ENCODE data around the gene IGF2BP1.

The IGF2BP1 gene

DNA sequence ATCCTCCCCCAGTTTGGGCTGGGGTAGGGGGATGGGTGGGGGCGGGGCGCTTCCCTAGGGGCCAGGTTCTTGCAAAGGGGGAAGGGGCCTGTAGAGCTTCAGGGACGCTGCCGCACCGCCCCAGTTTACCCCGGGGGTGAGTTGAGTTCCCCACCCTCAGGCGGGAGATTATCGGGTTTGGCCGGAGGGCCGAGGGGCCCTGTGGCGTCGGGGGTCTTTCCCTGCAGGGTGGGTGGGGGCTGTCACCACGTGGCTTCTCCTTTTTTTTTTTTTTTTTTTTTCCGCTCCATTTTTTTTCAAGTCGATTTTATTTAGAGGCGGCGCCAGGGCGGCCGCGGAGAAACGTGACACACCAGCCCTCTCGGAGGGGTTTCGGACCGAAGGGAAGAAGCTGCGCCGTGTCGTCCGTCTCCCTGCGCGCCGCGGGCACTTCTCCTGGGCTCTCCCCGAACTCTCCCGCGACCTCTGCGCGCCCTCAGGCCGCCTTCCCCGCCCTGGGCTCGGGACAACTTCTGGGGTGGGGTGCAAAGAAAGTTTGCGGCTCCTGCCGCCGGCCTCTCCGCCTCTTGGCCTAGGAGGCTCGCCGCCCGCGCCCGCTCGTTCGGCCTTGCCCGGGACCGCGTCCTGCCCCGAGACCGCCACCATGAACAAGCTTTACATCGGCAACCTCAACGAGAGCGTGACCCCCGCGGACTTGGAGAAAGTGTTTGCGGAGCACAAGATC, at the start of gene IGF2BP1:
Gene IGF2BP1 (plus strand): TSS at position 283 of the 724 bp plus-strand sequence. CDS start 361 bp downstream, at position 644.
- DNase-seq: peak; percentile 66

DNA sequence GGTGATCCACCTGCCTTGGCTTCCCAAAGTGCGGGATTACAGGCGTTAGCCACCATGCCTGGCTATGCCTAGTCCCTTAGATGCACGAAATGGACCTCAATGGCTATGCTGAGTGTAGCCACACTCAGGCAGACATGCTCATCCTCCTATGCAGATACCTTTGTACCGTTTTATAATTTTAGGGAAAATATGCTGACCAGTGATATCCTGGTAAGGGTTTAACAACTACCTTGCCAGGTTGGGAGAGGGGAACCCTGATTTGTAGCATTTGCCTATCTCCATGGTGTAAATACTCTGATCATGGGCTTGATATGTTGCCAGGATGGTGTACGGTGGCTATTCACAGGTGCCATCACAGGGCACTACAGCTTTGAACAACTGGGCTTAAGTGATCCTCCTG, 45.6 kb upstream of the IGF2BP1 start:
- no peak for DNase-seq

DNA sequence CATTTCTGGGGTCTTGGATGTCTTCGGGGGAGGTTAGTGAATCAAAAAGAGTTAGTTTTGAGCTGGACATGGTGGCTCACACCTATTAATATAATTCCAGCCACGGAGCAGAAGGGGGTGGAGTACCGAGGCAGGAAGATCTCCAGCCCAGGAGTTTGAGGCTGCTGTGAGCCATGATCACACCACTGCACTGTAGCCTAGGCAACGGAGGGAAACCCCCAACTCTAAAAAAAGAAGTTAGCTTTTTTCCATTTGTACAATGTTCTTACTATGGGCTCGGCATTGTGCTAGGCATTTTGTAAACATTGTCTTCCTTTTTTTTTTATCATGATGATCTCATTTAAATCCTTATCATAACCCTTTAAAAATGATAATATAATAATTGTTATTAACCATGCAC, 44.3 kb upstream of the IGF2BP1 start:
- DNase-seq: no peak

DNA sequence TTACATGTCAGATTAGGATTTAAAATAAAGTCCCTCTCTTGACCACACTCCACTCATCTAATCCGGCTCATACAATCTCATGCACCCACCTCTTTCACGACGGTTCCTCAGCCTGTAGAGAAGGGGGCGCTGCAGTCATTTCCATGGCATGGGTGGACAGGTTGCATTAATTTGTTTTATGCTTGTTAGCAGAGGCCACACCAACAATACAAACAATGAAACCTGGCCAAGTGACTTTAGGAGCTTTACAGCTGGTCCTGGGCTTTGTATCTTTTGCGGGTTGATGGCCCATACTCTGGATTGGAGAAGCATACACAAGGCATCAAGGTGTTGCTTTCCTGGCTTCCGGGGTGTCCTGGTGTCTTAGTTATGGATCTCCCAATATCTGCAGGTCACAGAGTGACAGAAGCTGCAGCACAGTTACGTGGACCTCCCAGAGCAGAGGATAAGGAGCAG, 42.9 kb upstream of the IGF2BP1 start:
- no peak for DNase-seq

DNA sequence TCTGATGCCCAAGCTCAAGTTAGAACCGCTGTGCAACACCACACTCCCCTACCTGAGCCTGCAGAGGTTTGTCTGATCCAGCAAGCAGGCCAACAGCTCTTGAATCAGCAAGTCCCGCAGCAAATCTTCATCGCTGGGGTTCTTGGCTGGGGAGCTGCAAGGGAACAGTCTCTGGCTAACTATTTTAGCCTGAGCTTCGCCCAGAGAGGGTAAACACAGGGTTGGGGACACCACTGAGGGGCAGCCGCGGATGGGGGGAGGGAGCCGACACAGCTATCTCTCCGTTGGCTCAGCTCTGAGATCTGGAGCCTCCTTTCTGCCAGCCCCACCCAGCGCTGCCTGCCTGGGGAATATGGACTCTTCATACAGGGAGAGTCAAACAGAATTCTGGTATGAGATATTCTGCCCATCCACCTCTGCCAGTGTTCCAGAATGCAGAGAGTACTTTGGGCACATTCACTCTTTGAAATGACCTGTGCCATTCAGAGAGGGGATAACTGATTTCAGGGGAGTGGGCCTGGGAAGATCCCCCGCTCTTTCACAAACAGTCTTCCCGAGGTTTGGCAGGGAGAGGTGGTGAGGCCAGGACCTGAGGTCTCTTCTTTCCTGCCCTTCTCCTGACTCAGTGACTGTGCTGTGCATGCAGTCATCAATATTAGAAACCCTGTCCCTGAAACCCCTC, 36.2 kb upstream of the IGF2BP1 start:
- DNase-seq: no peak

DNA sequence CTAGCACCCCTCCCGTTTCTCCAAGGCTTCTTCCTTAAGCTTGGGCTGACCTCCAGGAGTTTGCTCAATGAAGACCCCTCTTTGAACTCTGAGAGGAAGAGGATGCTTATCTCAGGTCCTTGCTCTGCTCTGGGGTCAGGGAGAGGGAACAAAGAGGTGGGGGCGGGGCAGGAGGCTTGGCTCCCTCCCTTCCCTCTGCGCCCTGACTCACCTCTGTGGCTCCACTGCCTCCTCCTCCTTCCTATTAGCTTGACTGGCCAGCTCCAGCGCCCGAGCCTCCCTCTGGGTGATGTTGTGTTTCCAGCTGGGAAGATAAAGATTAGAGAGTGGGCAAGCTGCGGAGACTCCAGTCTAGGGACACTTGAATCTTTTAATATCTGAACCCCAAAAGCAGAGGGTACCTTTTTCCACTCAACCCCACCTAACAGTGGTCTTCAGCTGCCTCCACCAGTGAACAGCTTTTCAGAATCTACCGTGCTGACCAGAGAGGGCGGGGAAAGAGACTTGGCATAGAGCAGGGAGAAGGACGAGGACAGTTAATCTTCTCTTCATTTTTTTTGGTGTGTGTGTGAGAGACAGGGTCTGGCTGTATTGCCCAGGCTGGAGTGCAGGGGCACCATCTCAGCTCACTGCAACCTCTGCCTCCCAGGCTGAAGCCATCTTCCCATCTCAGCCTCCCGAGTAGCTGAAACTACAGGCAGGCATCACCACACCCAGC, 35.5 kb upstream of the IGF2BP1 start:
- no peak for DNase-seq

DNA sequence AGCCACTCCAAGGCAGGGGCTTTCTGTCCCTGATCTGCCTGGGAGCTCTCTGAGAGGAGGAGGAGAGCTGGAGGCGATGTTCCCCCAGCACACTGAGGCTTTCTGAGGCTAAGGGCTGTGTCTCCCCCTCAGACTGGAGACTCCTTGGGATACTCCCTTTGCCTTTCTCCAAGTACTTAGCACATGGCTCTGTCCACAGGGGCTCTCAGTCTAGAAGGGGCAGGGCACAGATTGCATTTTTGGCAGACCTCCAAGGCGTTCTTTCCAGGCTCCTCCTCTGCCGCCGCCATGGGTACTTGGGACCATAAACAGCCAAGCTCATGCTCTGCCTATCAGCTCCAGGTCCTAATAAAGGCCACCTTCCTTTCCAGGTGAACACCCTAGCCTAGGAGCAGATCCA, 27.0 kb upstream of the IGF2BP1 start:
- DNase-seq: no peak

DNA sequence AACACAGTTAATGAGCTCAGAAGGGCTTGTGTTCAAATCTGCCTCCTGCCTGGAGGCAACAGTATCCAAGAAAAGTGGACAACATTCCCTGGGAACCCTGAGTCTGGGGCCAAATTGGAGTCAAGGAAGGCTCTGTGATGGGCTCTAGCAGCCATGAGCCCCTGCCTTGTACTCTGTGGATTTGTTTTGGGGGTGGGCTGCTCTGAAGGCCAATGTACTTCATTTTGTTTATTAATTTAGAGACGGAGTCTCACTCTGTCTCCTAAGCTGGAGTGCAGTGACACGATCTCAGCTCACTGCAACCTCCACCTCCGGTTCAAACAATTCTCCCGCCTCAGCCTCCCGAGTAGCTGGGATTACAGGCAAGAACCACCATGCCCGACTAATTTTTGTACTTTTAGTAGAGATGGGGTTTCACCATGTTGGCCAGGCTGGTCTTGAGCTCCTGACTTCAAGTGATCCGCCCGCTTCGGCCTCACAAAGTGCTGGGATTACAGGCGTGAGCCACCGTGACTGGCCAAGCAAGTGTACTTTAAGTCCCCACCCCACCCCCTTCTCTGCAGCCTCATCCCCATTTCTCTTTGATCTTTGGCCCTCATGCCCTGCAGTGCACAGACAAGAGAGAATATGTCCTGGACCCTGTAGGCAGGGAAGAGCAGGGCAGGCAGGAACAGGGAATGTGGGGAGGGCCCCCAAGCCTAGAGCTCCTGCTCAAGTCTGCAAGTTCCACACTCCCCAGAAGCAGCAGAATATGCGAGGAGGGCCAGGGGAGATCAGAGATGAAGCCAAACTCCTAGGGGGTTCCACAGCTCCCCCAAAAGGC, 26.1 kb upstream of the IGF2BP1 start:
- DNase-seq: no peak

DNA sequence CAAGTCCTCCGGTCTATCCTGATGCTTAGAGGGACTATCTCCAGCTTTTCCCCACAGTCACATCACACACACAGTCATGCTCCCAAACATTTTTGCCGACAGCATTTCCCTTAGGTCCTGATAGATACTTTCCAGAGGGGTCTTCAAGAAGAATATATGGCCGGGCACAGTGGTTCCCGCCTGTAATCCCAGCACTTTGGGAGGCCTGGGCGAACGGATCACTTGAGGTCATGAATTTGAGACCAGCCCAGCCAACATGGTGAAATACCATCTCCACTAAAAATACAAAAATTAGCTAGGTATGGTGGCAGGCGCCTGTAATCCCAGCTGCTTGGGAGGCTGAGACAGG, 24.5 kb upstream of the IGF2BP1 start:
- DNase-seq: no peak

DNA sequence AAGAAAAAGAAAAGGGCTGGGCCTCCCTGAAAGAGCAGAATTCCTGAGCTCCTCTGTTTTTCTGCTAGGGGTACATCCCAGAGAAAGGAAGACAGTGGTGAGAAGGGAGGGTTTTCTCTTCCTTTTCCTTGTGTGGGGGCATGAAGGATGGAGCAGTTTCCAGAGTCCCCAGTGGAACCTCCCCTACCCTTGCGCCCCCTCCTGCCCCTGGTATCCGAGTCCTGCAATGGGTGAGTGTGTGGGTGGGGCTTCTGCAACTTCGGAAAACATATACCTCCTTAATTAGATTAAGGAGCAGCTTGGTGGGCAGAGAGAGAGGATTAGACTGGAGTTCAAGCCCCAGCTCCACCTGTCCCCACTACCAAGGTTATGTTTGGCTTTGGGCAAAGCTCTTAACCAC, 23.4 kb upstream of the IGF2BP1 start:
- DNase-seq: no peak

DNA sequence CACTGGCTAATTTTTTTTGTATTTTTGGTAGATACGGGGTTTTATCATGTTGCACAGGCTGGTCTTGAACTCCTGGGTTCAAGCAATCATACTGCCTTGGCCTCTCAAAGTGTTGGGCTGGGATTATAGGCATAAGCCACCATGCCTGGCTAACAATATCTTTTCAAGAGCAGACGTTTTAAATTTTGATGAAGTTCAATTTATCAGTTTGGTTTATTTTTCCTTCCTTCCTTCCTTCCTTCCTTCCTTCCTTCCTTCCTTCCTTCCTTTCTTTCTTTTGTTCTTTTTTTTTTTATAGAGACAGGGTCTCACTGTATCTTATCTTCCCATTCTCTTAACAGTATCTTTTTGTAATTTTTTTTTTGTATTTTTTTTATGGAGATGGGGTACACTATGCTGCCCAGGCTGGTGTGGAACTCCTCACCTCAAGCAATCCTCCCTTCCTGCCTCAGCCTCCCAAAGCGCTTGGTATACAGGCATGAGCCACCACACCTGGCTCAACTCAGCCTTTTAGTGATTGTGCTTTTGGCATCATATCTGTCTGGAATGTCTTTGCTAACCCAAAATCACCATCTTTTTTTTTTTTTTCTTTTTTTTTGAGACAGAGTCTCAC, 15.2 kb upstream of the IGF2BP1 start:
- DNase-seq: no peak

DNA sequence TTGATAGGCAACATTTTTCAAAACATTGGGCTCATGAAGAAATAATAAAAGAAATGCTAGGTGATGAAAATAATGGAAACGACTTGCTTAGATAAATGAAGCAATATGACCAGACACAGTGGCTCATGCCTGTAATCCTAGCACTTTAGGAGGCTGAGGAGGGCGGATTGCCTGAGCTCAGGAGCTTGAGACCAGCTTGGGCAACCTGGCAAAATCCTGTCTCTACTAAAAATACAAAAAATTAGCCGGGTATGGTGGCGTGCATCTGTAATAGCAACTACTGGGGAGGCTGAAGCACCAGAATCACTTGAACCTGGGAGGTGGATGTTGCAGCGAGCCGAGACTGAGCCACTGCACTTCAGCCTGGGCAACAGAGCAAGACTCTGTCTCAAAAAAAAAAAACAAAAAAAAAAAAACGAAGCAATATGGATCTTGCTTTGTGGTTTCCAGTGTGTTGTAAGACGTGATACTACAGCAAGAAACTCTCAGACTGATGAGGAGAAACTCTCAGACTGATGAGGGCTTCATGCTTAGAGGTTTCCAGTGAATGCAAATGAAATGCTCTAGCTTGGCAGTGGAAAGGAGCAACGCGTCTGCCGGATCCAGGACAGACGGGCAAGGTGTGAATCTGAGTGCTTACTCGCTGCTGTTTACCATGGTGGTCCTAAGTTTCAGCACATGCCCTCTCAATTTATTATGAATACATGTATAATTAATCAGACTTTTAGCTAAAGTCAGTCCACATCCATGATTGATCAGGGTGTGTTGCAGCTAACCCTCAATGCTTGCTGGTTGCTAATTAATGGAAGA, 11.5 kb upstream of the IGF2BP1 start:
- peak; percentile 42 for DNase-seq

DNA sequence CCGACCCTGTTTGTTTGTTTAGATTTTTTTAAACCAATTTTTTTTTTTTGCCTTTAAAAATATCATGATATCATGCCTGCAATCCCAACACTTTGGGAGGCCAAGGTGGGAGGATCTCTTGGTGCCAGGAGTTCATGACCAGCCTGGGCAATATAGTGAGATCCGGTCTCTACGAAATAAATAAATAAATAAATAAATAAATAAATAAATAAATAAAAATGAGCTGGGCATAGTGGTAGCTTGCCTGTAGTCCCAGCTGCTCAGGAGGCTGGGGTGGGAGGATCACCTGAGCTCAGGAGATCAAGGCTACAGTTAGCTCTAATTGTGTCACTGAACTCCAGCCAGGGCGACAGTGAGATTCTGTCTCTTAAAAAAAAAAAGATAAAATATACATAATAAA, 8.1 kb upstream of the IGF2BP1 start:
- DNase-seq: no peak

DNA sequence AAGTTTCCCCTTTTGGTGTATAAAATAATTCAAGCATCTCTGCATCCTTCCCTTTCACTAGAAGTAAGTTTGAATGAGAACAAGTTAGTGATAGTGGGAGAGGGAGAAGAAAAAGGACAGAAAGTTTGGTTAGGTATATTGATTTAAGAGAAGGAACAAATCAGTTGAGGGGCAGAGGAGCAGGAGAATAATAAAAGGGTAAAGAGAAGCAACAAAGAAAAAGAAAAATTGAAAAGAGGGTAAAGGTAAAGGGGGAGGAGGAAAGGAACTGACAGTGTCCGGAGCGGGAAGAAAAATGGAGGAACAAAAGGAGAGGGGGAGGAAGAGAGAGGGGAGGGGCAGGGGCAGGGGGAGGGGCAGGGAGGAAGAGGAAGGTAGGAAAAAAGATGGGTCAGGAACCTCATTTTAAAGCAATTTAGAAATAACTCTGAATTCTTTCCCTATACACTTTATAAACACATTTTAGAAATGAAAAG, 6.3 kb upstream of the IGF2BP1 start:
- no peak for DNase-seq

DNA sequence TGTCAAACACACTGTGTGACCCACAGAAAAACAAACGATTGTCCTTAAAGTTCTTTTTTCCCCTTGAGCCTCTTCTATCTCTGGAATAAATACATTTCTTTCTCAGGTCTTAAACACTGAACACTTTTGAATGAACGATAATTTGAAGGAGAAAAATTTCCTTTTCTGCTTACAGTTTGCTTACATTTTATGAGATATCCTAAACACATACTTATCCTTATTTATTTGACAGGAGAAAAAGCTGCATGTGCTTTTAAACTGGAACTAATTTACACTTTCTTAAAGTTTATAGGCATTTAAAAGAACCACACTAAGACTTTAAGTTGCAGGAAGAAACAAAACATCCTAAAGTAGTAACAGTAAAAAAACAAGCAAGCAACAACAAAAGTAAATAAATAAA, 4.7 kb upstream of the IGF2BP1 start:
- no peak for DNase-seq

DNA sequence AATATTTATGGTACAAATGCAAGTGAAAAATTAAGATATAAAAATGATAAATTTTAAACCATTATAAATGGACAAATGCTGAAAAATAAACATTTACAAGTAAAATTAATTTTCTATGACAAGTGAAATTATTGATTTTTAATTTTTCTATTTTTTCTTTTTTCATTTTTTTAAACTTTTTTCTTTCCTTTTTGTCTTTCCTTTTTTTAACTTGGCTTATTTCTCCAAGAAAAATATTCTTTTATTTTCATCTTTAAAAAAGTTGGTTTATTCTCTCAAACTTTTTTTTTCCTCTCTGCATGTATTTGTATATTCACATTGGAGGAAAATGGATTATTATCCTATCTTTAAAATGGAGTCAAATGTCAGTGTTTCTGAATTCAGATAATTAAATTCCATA, 3.9 kb upstream of the IGF2BP1 start:
- no peak for DNase-seq

DNA sequence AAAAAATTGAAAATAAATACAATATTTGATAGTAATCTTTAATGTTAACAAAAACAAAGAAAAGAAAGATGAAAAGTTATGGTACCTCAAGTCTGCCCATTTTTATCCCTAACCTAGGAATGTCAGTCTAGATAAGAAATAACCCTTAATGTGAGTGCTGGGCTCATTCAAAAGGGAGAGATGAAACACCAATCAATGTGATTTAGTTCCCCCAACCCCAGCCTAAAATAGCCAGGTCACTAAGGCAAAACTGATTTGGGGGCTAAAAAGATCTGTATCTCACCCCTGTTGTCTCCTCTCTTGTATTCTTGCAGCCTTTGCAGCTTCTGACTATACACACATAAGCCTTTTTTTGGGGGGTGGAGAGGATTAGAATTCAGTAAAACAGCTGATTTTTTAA, 3.2 kb upstream of the IGF2BP1 start:
- DNase-seq: no peak

DNA sequence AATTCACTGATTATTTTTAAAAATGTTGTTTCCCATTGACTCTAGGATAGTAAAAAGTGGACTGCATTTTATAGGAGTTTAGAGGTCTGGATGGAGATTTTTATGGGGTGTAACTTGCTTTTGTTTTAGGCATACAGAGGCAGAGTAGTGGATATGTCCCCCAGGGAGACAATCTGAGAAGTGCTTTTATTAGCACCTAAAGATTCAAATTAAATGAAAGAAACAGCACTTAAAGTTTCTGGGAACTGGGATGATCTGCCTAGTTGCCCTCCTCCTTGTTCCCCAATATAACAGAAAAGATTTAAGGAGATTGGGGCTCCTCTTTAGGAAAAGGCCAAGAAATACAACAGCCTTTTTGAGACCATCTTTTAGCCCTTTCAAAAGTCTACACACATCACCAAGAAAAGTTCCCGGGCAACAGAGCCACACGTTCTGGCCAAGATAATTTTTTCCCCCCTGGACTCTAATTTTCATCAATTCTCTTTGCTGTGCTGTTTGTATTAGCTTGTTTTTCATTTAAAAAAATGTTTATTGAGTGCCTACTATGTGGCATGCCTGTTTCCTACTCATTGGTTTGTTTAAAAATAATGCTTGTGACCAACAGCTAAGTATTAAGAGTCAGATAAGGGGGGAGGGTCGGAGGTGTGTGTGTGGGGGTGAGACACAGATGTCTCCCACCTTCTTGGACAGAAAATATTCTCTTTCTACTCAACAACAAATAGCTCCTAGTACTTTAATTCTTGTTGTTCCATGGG, 2.5 kb upstream of the IGF2BP1 start:
- no peak for DNase-seq

DNA sequence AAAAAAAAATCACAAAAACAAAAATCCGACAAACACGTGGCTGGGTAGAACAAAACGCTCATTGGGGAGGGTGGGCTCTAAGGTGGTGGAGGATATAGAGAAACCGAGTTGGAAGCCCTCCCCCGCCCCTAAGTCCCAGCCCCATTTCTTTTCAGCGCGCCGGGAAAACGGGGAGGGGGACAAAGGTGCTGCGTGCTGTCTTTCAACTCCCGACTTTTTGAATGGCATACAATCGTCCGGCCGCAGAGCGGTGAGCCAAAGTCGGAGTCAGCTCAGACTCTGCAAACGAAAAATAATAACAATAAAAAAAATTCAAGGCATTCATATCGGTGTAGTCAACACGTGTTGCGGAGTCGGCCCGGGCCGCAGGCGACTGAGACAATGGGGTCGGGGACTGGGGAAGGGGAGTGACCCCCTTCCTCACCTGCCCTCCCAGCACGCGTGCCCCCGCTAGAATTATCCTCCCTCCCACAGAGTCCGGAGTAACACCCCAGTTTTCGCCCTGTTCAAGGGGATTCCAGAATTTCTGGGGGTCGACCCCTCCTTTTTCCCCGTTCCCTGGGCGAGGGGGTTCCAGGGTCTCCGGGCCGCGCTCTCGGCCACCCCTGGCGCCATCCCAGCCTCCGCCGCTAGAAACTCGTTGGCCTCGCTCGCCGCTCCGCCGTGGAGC, 1.7 kb upstream of the IGF2BP1 start:
- peak; percentile 63 for DNase-seq

DNA sequence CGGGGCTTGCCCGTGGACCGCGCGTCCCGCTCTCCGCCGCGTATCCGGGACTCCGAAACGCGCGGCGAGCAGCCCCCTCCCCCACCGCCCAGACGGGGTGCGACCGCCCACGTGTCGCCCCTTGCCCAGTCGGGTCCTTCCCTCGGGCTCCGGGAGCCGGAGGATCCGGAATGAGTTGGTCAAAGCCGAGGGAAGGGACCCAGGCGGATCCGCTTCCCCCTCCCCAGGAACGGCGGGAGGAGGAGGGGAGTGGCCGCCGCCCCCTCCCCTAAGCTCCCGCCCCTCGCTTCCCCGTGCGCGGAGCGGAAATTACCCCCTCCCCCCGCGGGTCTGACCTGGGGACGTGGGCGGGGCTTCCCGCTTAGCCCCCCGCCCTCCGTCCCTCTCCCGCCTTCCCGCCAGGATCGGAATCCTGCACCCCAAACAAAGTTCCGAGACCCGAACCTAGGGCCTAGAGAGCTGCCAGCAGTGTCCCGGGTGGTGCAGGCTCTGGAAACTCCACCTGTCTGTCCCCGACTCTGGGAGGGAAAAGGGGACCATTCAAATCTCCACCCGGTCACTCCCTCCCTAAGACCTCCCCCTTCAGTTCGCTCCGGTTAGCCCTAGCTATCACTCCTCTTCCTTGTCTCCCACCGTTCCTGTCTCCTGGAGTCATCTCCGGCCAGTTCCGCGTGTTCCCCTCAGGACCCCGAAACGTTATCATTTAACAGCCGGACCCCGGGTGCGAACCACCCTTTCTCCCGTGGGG, 1.0 kb upstream of the IGF2BP1 start:
- DNase-seq: peak; percentile 62

All from activated effector memory CD4-positive, alpha-beta T cell treated with anti-CD3 and anti-CD28 coated beads, Interleukin-2, amount 50 U/mL, for 16 hours (primary cell).